Myocyte (in vitro differentiated cells): ENCODE results near the gene DACH1. TPM values are rescaled to one million over a fixed set of nuclear protein-coding genes. Genes with fewer than 3 reads are reported as not detected.

ENCODE experiments used
- DNase-seq: peaks from one replicate; pipeline ENCODE4 v3.0.0-alpha.2; 2012; ENCODE audit warnings: low read depth
- total RNA-seq: library from RNA; depleted of rRNA; stranded (reverse); fragments of >200 nt; gene quantifications from 2 replicates; pipeline ENCODE4 v1.2.3, GENCODE V29; 2014

The DACH1 gene
- total RNA-seq, 1 donor from 2014 or later = 0.03 TPM

GRCh38 chr13:71712988-71713653 is 153.9 kb downstream of the DACH1 start:
- DNase-seq = no peak

- DNase-seq = no peak
Measured at GRCh38 chr13:71704656-71705055, 162.3 kb downstream of the DACH1 start.

DNA sequence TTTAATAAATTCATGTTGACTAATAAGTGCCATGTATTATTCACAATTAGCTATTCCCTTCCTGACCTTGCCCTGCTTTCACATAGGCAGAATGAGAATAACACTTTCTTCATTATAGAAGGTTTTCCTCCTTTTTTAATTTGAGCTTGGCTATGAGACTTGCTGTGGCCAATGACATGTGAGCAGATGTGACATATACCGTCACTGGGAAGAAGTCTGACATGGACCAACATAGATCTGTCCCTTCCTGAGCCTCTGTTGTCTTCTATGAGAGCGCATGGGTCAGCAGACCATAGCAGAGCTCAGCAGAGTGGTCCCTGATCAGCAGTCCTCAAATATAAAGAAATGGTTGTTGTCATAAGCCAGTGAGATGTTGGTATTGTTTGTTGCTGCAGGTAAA is 163.9 kb downstream of the DACH1 start:
- DNase-seq = no peak

GRCh38 chr13:71702253-71702652 is 164.8 kb downstream of the DACH1 start:
- no peak for DNase-seq

DNA sequence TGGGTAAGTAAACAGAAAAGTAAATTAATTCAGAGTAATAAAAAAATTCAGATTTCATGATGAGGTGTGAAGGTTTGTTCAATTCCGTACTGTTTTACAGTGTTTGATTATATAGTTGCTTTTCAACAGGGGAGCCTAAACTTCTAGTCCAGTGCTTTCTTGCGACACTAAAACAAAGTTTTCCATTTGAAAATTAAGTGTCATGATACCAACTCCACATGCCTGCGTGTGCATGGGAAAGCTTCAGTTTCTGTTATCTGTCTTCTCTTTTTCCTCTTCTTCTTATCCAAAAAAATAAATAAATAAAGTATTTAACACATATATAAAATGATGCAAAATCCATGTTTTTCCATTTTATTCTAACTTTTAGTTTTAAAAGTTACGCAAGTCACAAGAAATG is 165.3 kb downstream of the DACH1 start:
- no peak for DNase-seq

DNA sequence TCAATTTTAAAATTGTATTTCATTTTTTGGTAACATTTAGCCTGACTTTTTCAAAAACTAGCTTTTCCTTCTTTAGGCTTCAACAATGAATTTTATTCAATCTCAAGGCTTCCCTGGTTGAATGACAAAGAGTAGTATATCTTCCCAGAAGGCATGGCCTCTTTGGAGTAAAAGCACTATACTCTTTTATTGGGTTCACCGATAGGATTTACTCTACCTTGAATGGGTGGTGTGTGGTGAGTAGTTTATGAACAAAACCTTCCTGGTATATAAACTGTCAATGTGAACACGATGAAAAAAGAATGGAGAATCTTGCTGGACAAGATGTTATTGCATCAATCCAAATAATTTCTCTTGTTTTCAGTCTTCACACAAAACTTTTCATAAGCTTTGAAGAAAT is 167.7 kb downstream of the DACH1 start:
- DNase-seq = no peak

DNA sequence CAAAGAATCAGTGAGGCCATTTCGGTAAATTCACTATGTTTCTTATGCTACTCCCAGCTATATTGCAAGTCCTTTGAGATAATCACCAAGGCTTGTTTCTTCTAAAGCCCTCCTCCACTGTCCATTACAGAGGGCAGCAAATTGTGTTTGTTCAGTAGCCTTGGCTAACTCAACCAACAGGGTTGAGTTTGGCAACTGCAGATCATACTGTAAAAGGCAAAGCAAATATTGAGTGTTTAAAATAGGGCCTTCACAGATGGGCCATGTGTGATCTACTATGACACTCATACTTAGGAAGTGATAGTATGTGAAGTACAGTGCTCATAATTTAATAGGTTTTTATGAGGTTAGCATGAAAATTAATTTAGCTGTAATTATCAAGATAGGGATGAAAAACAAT is 171.3 kb downstream of the DACH1 start:
- DNase-seq = no peak

DNA sequence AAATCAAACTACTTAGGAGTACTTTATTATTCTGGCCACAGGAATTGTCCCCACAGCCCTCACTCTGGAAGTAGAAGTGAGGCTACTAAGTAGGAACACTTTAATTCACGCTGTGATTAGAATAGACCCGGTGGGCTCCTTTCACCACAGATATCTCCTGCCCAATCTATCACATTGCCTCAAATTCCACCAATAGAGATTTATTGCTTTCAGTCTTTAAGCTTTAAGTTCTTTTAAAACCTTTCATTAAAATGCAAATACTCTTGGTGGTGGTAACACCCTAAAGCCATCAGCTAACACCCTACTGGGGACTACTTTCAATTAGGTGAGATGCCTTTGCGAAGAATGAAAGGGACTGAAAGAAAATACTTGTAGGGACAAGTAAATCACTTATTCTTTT is 181.9 kb downstream of the DACH1 start:
- no peak for DNase-seq

DNA sequence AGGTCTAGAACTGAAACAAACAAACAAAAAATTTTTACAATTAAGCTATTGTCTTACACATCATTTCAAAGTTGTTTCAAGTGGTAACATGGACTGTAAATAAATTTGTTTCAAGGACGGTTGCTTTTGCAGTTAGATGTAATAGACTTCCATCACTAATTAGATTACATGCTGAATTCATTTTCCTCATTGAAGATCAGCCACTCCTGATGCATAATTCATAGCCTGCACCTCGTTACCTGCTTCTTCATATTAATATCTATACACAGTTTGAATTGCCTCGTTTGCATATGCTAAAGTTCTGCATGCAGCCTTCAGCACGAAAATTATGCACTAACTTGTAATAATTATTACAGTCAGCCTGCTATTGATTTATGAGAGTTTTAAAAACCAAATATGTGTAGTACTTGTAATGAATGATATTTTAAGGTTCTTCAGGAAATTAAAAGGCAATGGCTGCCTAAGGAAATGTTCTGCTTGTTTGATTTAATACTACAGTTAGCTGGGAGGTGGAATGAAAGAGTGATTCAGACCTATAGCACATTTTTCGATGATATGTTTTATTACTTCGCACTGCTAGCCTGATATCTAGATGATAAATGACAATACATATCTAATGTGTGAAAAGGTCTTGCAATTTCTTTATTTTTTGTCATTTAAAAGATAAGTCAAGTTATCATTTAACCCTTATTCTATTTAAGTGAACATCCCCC is 184.9 kb downstream of the DACH1 start:
- no peak for DNase-seq

- no peak for DNase-seq
Measured at GRCh38 chr13:71677124-71677523, 189.9 kb downstream of the DACH1 start.

GRCh38 chr13:71672512-71672911 is 194.5 kb downstream of the DACH1 start:
- DNase-seq = no peak

- no peak for DNase-seq
Measured at GRCh38 chr13:71663431-71663830, 203.6 kb downstream of the DACH1 start.

DNA sequence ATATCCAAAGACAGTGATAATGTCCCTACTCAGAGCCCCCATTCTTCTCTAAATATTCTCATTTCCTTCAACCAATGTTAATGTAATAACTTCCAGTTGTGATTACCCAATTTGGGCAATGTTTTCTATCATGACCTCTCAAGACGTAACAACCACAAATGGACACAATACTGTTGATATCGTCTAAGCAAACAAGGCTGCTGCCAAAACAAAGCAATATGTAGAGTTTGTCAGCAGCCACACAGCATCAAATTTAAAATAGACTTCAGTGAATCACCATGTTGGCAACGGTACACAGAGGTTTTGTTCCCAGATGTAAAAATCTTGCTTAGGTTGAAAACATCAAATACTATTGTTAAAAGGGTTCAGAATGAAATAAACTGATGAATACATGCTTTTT is 205.1 kb downstream of the DACH1 start:
- no peak for DNase-seq

DNA sequence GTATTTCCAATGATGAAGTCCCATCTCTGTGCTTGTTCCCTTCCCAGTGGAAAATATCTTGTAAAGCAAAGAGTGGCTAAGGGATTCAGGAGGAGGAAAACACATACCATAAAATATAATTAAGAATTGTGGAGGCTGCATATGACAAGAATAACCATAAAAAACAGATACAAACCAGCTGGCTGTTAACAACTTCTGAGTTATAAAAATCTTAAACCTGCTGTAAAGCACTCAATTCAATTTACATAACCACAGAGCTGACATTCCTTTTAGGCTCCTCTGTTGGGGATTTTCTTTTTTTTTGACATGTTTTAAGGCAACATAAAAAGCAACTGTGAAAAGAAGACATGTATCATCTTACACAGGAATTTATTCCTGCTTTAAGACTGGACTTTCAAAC is 207.6 kb downstream of the DACH1 start:
- no peak for DNase-seq

DNA sequence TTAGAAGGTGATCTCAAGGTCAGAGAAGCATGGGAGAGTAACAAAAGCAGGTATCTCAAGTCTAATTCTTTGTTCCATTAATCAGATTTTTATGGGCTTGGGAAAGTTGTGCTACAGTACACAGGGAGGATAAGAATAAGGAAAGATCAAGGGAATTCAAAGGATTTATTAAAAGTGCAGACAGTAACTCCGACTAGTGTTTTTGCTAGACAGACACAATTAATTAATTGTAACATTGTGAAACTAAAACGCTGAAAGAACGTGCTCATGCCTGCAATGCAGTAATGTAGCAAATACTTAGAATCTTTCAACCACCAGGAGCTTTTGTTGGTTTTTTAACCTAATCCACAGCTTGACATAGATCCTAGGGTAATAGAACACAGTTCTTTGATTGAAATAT is 221.5 kb downstream of the DACH1 start:
- DNase-seq = no peak

DNA sequence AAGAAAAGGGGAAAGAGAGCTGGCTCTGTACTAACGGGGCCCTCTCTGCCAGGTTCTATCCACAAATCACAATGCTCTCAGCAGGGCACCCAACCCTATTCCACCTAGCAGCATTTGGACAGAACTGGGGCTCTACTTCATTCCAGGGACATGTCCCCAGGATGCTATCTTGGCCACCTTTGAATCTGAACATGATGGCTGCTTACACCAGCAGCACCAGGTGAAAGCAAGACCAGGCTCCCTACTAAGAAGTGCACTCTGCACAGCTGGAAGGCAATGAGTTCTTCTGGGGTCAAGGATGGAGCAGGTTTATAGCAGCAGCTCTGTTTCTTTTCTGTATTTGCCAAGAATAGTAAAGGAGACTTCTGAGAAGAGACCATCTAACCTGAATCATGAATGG is 222.4 kb downstream of the DACH1 start:
- DNase-seq = no peak

- DNase-seq = no peak
Measured at GRCh38 chr13:71643448-71643860, 223.6 kb downstream of the DACH1 start.

- DNase-seq = no peak
Measured at GRCh38 chr13:71638751-71639150, 228.3 kb downstream of the DACH1 start.

DNA sequence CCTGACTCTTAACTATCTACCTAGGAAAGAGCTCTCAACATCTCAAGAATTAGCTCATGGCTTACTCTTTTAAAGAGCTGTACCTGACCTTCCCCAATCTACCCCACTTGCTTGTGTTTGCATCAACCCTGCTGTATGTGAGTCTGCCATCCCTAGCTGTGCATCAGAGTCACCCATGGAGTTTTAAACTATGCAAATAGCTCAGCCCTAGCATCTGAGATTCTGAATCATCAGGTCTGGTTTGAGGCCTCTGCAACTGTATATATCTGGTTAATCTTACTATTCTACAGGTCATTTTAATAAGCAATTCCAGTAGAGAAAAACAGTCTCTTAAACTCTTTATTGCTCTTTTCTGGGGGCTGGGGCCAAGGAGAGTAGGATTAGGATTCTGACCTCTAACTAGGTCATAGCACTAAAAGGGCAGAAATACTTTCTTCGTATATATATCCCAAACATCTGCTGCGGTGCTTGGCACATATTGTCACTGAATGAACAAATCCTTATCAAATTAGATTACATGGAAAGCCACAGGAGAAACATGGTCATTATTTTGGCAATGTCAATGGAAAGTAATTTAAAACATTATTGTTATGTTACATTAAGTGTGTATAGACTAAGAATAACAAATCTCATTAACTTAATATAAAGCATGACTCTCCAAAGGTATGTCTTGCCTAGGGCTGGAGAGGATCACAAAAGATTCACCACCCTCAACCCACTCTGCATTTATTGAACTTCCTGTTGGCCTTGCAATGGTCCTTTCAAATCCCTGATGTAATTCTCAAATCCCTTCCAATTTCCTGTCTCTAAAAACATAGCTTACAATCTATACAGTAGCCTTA is 232.2 kb downstream of the DACH1 start:
- no peak for DNase-seq

- no peak for DNase-seq
Measured at GRCh38 chr13:71634182-71634581, 232.8 kb downstream of the DACH1 start.

- no peak for DNase-seq
Measured at GRCh38 chr13:71632721-71633120, 234.3 kb downstream of the DACH1 start.

DNA sequence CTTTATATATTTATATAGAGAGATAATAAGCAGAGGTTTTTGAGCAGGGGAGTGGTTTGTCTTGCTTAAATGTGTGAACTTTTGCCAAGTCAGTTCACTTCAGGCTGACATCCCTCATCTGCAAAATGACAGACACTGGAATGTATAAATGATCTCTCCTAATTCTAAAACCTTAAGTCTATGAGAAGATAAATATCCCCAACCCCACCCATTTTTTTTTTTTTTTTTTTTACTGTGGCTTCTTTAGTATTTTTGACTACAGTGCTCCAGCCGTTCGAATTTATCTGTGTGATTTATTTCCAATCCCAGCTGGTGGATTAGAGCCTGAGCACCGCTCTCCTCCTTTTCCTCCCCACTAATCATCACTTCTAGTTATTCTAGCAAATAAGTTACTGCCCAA is 234.8 kb downstream of the DACH1 start:
- DNase-seq = no peak
